Activated T-cell treated with anti-CD3 and anti-CD28 coated beads for 1 hour (primary cell): ENCODE measurements around the gene LRRC7.
"Not testable (repeated sequence)": the region's sequence is repeated elsewhere in the genome, so short reads cannot be mapped to it uniquely, and the experiment has no call there.

ENCODE experiments used
- DNase-seq: peaks from one replicate; pipeline ENCODE4 v3.0.0-alpha.2; 2020; ENCODE audit warnings: low read depth

The LRRC7 gene

DNA sequence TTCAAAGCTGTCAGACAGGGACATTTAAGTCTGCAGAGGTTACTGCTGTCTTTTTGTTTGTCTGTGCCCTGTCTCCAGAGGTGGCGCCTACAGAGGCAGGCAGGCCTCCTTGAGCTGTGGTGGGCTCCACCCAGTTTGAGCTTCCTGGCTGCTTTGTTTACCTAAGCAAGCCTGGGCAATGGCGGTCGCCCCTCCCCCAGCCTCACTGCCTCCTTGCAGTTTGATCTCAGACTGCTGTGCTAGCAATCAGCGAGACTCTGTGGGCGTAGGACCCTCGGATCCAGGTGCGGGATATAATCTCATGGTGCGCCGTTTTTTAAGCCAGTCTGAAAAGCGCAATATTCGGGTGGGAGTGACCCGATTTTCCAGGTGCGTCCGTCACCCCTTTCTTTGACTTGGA, 320.3 kb downstream of the LRRC7 start:
- not testable (repeated sequence) for DNase-seq

DNA sequence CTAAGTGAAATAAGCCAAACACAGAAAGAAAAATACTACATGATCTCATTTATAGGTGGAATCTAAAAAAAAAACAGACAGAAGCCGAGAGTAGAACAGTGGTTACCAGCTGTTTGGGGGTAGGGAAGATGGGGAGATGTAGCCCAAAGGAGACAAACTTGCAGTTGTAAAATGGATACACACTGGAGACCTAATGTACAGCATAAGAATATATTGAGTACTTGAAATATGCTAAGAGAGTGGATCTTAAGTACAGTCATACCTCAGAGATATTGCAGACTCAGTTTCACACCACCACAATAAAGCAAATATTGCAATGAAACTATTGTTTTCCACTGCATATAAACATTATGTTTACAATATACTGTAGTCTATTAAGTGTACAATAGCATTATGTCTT, 320.9 kb downstream of the LRRC7 start:
- no peak for DNase-seq

DNA sequence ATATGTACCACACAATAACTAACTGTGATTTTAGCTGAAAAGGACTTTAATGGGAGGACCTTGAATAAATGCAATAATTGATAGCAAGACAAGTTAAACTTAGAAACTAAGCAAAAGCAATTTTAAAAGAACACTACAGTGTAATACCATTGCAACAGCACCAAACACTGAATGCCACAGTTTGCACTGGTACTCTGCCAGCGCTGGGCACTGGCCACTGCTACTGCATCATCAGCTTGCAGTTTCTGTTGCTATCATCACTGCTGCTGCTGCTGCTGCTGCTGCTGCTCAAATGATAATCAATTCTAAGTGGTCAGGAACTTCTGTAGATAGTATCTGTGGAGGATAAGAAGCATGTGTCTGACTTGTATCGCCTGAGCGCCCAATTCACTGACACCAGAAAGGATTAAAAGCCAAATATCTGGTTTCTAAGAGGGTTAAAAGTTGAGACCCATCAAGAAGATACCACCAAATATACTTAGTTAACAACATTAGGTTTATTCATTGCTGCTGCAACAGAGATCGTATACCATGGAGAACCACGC, 330.8 kb downstream of the LRRC7 start:
- DNase-seq: no peak

DNA sequence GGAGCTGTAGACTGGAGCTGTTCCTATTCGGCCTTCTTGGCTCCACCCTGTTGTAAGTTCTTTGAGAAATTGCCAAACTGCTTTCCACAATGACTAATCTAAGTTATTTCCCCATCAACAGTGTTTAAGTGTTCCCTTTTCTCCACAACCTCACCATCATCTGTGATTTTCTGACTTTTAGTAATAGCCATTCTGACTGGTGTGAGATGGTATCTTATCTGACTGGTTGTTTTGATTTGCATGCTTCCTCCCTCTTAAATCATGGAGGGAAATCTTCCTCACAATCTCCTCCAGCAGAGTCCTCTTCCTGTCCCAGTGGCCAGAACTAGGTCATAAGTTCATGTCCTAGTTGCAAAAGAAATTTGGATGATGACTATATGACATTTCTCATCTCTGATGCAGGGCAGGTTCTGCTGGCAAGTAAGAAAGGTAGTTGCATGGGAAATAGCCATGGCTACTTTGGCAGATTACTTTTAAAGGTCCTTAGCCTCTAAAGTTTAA, 343.6 kb downstream of the LRRC7 start:
- no peak for DNase-seq

DNA sequence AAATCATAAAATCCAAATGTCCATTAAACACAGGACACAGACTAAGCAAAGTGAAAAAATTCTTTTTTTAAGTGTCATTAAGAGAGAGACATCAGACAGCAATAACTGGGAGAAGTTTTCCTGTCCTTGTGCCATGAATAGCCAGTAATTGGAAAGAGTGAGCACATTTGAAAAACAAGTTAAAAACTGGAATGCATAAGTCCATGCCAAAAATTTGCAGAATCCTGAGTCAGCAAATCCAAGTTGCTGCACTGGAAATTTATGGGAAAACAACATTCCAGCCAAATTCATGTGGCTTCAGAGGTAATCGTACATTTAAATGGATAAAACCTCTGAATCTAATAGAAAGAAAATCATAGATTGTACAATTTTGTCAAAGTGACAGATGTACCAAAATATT, 346.3 kb downstream of the LRRC7 start:
- no peak for DNase-seq

DNA sequence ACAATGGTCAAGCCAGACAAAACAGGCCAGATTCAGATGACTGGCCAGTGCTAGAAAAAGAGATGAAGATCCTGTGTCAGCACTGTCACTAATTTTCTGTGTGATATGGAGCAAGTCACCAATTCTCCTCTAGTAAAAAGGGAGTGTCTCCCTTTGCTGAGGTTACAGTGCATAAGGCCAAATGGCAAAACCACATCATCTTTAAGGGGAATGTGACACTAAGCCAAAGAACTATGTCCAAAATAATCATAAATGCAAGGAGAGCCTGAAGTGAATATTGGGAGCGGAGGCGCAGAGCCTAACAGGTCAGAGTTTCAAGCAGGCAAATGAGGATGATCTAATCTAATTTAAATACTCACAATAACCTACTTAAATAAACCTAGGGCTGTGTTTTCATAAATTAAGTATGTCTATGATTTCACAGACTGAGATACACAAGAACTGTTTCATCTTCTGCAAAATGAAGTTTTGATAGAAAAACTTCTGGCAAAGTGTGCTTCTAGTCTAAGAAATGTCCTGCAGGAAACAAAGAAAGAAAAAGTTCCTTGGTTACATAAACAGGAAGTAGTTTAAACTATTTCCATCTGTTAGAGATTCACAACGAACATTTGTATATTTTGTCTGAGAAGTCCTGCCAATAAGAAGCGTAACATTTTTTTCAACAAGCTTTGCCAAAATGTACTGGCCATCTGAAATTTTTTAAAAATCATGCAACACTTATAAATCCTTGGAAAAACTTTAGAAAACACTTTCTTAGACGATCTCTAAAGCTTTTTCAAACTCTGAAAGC, 347.4 kb downstream of the LRRC7 start:
- DNase-seq: no peak

DNA sequence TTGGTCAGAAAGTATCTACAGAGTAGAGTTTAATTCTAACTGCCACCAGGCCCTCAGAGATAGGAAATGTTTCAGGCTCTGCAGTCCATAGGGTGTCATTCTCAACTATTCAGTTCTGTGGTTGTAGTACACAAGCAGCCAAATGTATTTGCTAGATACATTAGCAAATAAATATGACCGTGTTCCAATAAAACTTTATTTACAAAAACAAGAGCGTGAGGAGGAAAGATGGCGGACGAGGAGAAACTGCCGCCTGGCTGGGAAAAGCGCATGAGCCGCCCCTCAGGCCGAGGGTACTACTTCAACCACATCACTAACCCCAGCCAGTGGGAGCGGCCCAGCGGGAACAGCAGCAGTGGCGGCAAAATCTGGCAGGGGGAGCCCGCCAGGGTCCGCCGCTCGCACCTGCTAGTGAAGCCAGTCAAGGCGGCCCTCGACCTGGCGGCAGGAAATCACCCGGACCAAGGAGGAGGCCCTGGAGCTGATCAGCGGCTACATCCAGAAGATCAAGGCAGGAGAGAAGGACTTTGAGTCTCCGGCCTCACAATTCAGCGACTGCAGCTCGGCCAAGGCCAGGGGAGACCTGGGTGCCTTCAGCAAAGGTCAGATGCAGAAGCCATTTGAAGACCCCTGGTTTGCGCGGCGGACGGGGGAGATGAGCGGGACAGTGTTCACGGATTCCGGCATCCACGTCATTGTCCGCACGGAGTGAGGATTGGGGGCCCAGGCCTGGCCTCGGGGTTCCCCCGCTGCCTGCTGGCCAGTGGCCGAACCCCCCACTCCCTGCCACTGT, 351.6 kb downstream of the LRRC7 start:
- DNase-seq: no peak

DNA sequence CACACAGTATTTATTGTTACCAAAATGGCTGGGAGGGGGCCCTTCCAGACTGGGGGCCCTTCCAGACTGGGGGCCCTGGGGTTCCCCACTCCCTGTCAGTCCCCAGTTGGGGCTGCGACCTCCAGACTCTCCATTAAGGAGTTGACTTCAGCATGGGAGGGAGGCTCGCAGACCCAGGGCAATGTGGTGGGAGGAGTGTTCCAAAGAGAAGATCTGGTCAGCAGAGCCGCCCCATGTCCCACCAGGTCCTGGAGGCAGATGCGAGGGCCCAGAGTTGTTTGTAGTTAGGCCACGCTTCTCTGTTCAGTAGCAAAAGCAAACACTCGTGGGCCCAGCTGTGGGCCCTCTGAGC, 352.2 kb downstream of the LRRC7 start:
- no peak for DNase-seq

DNA sequence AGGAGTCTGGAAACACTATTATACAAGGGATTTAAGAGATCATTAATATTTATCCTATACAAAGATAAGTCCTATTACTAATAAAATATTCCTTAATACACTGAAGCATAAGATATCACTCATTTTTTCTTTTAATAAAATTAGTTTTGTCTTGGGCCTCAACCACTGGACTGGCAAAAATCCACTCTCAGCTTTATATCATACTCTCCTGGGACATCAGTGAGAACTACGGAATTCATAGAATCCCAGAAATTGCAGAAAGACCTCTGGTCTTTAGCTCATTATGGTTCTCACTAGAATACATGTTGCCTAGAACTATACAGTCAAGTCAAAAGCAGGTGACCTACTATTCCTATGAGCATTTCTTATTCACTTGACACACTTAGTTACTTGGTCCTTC, 352.7 kb downstream of the LRRC7 start:
- no peak for DNase-seq

DNA sequence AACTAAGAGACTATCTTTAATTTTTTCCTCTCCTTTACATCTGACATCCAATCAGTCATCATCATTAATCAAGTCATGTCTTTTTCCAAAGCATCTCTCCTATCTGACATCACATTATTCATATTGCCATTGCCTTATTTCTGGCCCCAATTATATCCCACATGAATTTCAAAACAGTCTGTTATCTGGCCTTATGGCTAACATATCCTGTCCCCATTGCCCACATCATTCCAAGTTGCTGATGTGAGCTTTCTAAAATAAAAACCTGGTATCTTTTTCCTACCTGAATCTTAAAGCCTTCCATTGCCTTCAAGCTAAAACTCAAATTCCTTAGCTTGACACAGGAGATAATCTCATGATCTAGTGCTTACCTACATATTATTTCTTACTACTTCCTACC, 353.8 kb downstream of the LRRC7 start:
- DNase-seq: no peak

DNA sequence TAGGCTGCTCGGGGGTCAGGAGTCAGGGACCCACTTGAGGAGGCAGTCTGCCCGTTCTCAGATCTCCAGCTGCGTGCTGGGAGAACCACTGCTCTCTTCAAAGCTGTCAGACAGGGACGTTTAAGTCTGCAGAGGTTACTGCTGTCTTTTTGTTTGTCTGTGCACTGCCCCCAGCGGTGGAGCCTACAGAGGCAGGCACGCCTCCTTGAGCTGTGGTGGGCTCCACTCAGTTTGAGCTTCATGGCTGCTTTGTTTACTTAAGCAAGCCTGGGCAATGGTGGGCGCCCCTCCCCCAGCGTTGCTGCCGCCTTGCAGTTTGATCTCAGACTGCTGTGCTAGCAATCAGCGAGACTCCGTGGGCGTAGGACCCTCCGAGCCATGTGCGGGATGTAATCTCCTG, 360.5 kb downstream of the LRRC7 start:
- not testable (repeated sequence) for DNase-seq

DNA sequence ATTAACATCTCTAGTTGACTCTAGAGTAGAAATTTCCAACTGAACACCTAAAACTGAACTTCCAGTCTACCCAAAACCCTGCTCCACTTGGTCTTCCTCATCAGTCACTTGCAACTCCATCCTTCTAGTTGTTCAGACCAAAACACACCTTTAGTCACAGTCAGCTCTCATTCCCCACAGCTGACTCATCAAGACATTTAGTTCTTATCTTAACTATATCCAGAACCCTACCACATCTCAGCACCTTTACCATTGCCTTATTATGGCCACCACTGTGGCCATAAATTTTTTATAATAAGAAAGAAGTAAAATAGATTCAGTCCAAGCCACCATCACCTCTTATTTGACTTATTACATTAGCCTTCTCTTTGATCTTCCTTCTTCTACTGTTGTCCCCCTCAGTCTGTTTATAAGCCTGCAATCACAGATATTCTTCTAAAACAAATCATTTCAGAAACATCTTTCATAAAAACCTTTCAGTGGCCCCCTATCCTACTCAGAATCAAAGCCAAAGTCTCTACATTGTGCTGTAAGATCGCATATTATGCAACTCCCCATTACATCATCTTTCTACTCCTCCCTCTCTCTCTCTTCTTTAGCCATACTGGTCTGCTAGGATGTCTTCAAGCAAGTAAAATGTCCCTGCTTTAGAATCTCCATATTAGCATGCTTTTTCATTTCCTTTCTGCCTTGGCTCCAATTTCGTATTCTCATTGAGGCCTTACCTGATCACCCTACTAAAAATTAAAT, 361.8 kb downstream of the LRRC7 start:
- no peak for DNase-seq

DNA sequence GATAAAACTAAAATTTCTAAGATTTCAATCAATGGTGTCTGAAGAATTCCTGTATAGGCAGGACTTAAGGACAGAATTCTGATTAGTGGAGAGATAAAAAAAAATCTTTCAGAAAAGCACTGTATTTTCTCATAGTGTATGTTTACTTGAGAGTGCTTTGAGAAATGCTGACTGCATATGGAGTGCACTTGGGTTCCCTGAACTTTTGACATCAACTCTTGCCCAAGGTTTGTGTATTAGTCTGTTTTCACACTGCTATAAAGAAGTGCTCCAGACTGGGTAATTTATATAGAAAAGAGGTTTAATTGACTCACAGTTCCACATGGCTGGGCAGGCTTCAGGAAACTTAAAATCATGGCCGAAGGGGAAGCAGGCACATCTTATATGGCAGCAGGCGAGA, 362.7 kb downstream of the LRRC7 start:
- DNase-seq: no peak

DNA sequence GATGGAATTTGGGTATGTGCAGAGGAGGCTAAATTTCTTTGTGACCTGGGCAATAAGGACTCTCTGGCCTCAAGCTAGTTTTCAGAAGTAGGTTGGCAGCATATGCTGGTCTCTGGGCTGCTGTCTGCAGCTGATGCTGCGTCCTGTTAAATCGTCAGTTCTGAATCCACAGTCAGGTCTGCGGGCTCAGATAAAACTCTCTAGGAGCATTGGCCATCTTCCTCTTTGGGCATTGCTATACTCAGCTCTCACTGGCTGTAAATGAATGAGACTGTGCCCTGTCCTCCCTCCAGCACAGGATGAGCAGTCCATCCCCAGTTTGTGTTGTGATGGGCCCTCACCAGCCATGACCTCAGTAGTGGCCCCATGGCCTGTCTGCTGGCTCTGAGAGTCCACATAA, 365.0 kb downstream of the LRRC7 start:
- no peak for DNase-seq

DNA sequence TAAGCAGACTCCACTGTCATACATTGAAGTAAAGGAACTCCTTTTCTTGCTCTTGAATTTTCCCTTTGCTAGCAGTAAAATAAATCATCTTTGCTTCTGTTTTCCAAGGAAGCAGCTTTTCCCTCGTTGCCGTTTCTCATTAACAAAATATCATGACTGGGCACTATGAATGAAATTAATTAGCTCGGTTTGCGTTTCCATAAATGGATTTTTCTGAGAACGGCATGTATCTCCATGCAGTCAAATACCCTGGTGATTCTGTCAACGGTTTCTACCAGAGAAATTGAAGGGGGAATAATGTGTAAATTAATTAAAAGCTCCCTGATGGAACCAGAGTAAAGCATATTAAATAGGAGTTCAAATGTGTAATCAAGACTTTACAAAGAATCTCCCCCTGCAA, 372.5 kb downstream of the LRRC7 start:
- no peak for DNase-seq

DNA sequence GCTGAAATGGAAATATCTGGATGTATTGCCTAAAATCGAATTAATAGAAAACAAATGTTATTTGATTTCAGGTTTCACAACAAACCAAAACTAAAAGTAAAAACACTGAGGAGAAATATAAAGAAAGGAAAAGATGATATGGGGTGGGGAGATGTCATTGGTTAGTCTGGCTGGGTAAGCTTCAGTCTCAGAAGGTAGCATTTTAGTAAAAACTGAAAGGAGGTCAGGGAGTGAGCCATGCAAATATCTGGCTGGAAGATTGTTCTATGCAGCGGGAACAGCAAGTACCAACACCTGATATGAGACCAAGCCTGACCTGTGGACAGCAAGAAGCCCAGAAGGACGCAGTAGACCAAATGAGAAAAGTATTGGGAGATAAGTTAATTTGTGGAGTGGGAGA, 373.1 kb downstream of the LRRC7 start:
- no peak for DNase-seq

DNA sequence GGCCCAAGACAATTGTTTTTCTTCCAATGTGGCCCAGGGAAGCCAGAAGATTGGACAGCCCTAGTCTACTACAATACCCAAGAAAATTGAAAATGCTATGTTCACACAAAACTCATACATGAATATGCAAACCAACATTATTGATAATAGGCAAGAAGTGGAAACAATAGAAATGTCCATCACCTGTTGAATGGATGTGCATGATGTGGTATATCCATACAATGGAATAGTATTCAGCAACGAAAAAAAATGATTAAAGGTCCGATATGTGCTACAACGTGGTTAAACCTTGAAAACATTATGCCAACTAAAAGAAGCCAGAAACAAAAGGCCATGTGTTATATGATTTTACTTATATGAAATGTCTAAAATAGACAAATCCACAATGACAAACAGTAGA, 375.3 kb downstream of the LRRC7 start:
- no peak for DNase-seq

DNA sequence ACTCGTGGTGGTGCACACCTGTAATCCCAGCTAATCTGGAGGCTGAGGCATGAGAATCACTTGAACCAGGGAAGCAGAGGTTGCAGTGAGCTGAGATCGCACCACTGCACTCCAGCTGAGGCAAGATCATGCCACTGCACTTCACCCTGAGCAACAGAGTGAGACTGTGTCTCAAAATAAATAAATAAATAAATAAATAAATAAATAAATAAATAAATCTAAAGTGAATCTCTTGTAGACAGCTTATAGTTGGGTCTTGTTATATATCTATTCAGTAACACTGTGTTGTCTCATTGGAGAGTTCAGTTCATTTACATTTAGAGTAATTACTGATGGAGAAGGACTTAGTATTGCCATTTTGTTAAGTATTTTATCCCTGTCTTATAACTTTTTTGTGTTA, 379.2 kb downstream of the LRRC7 start:
- DNase-seq: no peak

DNA sequence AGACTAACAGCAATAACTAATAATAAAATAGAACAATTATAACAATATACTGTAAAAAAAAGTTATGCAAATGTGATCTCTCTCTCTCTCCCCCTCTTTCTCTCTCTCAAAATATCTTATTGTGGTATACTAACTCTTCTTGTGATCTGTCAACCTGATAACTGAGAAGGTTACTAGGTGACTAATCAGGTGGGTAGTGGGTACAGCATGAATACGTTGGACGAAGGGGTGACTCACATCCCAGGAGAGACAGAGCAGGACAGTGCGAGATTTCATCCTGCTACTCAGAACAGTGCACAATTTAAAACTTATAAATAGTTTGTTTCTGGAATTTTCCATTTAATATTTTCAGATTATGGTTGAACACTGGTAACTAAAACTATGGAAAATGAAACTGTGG, 380.1 kb downstream of the LRRC7 start:
- no peak for DNase-seq

DNA sequence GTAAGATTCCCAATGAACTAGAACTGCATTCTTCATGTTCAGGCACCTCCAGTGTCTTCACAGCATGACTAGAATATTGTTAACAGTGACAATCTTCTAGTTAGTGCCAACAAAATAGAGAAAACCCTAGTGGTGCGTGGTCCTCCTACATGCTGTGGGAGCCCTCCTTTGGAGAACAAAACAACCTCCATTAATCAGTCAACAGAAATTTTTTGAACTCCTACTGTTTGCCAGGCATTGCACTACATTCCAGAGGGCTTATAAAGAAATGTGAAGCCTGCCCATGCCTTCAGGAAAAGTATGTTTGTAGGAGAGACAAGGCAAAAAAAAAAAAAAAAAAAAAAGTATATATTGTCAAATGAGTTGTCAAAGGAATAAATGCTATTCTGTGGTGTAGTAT, 385.0 kb downstream of the LRRC7 start:
- no peak for DNase-seq

DNA sequence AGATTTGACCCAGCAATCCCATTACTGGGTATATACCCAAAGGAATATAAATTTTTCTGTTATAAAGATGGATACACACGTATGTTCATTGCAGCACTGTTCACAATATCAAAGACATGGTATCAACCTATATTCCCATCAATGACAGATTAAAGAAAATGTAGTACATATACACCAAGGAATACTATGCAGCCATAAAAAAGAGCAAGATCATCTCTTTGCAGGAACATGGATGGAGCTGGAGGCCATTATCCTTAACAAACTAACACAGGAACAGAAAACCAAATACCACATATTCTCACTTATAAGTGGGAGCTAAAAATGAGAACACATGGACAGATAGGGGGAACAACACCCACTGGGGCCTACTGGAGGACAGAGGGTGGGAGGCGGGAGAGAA, 394.7 kb downstream of the LRRC7 start:
- not testable (repeated sequence) for DNase-seq

DNA sequence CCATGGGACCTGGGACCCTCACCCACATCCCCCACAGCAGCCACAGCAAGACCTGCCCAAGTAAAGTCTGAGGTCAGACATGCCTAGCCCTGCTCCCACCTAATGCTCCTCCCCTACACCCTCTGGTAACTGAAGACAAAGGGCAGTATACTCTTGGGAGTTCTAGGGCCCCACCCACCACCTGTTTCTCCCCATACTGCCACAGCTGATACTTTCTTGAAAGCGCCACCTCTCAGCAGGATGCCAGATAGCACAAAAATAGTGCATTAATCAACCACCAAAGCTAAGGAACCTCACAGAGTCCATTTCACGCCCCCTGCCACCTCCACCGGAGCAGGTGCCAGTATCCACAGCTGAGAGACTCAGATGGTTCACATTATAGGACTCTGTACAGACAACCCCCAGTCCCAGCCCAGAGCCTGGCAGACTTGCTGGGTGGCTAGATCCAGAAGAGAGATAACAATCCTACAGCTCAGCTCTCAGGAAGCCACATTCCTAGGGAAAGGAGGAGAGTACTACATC, 399.6 kb downstream of the LRRC7 start:
- no peak for DNase-seq
